Measurements from ENCODE around the gene ATXN2.

DNA sequence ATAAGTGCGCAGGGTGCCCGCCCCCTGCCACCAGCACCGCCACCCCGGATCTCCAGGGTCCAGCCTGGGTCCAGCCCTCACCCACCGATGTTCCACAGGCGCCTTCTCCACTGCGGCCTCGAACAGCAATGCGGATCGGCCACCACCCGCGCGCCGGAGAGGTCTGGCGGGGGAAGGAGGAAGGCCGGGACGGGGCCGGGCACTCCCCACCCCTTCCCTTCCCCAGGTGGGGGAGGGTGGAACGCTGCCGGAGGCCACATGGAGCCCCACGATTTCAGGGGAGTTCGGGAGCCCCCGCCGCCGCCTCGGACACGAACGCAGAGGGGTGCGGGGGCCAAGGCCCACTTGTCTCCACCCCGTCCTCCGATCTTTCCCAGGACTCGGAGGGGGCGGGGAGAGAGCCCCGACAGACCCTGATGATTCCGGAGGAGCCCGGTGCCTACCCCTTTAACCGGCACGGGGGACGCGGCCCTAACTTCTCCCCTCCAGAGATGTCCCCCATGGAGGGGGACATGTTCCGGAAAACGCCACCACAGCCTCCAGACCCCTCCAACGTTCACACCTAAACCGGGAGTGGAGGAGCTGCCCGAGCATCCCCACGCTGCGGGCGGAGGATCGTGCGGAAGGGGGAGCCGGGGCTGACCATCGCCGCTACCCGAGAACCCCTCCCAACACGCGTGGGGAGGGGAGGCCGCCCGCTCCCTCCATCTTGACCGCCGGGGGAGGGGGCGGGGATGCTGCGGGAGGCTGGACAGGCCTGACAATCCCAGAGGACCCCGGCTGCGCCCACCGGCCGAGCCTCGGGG is 1.1 kb downstream of the ATXN2 start:
- TF ChIP-seq, protein P1, sequence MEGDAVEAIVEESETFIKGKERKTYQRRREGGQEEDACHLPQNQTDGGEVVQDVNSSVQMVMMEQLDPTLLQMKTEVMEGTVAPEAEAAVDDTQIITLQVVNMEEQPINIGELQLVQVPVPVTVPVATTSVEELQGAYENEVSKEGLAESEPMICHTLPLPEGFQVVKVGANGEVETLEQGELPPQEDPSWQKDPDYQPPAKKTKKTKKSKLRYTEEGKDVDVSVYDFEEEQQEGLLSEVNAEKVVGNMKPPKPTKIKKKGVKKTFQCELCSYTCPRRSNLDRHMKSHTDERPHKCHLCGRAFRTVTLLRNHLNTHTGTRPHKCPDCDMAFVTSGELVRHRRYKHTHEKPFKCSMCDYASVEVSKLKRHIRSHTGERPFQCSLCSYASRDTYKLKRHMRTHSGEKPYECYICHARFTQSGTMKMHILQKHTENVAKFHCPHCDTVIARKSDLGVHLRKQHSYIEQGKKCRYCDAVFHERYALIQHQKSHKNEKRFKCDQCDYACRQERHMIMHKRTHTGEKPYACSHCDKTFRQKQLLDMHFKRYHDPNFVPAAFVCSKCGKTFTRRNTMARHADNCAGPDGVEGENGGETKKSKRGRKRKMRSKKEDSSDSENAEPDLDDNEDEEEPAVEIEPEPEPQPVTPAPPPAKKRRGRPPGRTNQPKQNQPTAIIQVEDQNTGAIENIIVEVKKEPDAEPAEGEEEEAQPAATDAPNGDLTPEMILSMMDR (IDR thresholded peaks at IDR 0.05) = no peak
- no peak for TF ChIP-seq POLR2A (IDR thresholded peaks at IDR 0.05)

Data from thyroid gland (tissue), 4 donors.